HL-60 (cell line): ENCODE measurements around the gene ITGB2.

Experiments
- DNase-seq, 2 experiments: peaks; one replicate each; pipeline ENCODE4 v3.0.0-alpha.2; 2010 to 2020; ENCODE audit warnings: low read depth in 1 of 2, low spot score in 1 of 2
- H3K27ac ChIP-seq: fragments of 250-450 bp; sonication (Bioruptor Pico); replicated peaks from 2 replicates; pipeline ENCODE4 v1.5.1; 2020; ENCODE audit warnings: mild to moderate bottlenecking, moderate library complexity
- H3K27me3 ChIP-seq: fragments of 250-450 bp; sonication (Bioruptor Pico); 2 replicates; pipeline ENCODE4 v1.5.1; 2021; ENCODE audit warnings: mild to moderate bottlenecking, moderate library complexity; ENCODE audit not compliant: insufficient read depth, poor library complexity, severe bottlenecking
- H3K4me3 ChIP-seq: replicated peaks from 2 replicates; pipeline ENCODE4 v1.5.1; 2011; ENCODE audit warnings: mild to moderate bottlenecking, control low read depth, low read length; ENCODE audit not compliant: insufficient read depth
- CTCF ChIP-seq: IDR thresholded peaks from one replicate; pipeline ENCODE4 v1.5.1; 2011; ENCODE audit warnings: low read length, control low read depth, inconsistent platforms; ENCODE audit not compliant: insufficient read depth
- GABPA ChIP-seq: IDR thresholded peaks from 2 replicates; pipeline ENCODE4 v1.6.1; 2012; ENCODE audit warnings: low read depth
- POLR2AphosphoS5 ChIP-seq: IDR thresholded peaks from 2 replicates; pipeline ENCODE4 v1.6.1; 2012; ENCODE audit warnings: low read depth
- REST ChIP-seq: IDR thresholded peaks from 2 replicates; pipeline ENCODE4 v1.6.1; 2012; ENCODE audit warnings: low read depth; ENCODE audit not compliant: insufficient replicate concordance
- SPI1 ChIP-seq: IDR thresholded peaks from 2 replicates; pipeline ENCODE4 v1.6.1; 2012; ENCODE audit warnings: low read depth, mild to moderate bottlenecking, borderline replicate concordance

Gene ITGB2

GRCh38 chr21:44846485-44847260 is 74.0 kb downstream of the ITGB2 start:
- Histone ChIP-seq H3K27ac (peak overlapping the region; percentile 81), H3K4me3 (no peak overlapping the region), H3K27me3 (no peaks in the 10 kb centered on the region)
- peak; percentile 91 for TF ChIP-seq SPI1
- no peak for TF ChIP-seq REST
- TF ChIP-seq GABPA = no peak
- TF ChIP-seq POLR2AphosphoS5 = peak; percentile 53
- no peak for TF ChIP-seq CTCF
- DNase-seq = peak; percentile 73 to 93

GRCh38 chr21:44846224-44846484 is 74.5 kb downstream of the ITGB2 start:
- H3K27ac ChIP-seq = peak overlapping the region; percentile 81
- no peak for TF ChIP-seq CTCF
- no peak for TF ChIP-seq REST
- no peak for TF ChIP-seq SPI1
- no peak for TF ChIP-seq GABPA
- no peak for TF ChIP-seq POLR2AphosphoS5
- no peaks in the 10 kb centered on the region for H3K27me3 ChIP-seq
- no peak for DNase-seq
- peak overlapping the region; percentile 32 for H3K4me3 ChIP-seq

GRCh38 chr21:44845418-44846223 is 75.1 kb downstream of the ITGB2 start:
- Histone ChIP-seq H3K27me3 (no peaks in the 10 kb centered on the region), H3K4me3 (peak overlapping the region; percentile 32), H3K27ac (peak overlapping the region; percentile 81)
- DNase-seq = peak; percentile 88 to 89
- TF ChIP-seq SPI1 (no peak), POLR2AphosphoS5 (no peak), CTCF (no peak), GABPA (no peak), REST (no peak)
